Gastroesophageal sphincter (tissue), 4 donors: ENCODE results near the gene BDNF. TPM values are rescaled to one million over a fixed set of nuclear protein-coding genes. Genes with fewer than 3 reads are reported as not detected.

ENCODE experiments used
- ATAC-seq: fragments of 150-250 bp; one replicate; pipeline ENCODE4 v1.9.1; 2016; ENCODE audit warnings: mild to moderate bottlenecking, moderate library complexity
- H3K27ac ChIP-seq, 4 donors: fragments of 200-600 bp; sonication (generic) in 3 of 4; 1 replicate in 3 of 4; 2 replicates in 1 of 4; pipeline ENCODE4 v1.5.1; 2016 to 2019
- H3K27me3 ChIP-seq: fragments of 200-600 bp; sonication (generic); one replicate; pipeline ENCODE4 v1.5.1; 2019
- H3K36me3 ChIP-seq, 2 donors: fragments of 200-600 bp; sonication (generic); one replicate each; pipeline ENCODE4 v1.5.1; 2019; ENCODE audit warnings: control low read depth in 1 of 2
- H3K4me1 ChIP-seq, 3 donors: fragments of 200-600 bp; sonication (generic); 1 replicate in 2 of 3; 2 replicates in 1 of 3; pipeline ENCODE4 v1.5.1; 2016 to 2019; ENCODE audit warnings: control low read depth in 2 of 3
- H3K4me3 ChIP-seq, 2 donors: fragments of 200-600 bp; sonication (generic); one replicate each; pipeline ENCODE4 v1.5.1; 2019; ENCODE audit warnings: mild to moderate bottlenecking in 1 of 2, moderate library complexity in 1 of 2
- H3K9me3 ChIP-seq, 3 donors: fragments of 200-600 bp; sonication (generic); one replicate each; pipeline ENCODE4 v1.5.1; 2017 to 2019; ENCODE audit warnings: control low read depth in 2 of 3
- CTCF ChIP-seq, 4 experiments: fragments of 200-600 bp in 2 of 4; fragments of 450-650 bp in 2 of 4; sonication (generic) in 1 of 4; IDR thresholded peaks; one replicate each; pipeline ENCODE4 v1.5.1; 2017 to 2019; ENCODE audit warnings: antibody characterized with exemption in 4 of 4, mild to moderate bottlenecking in 2 of 4, moderate library complexity in 2 of 4
- EP300 ChIP-seq: sonication (generic); formaldehyde crosslinking; IDR thresholded peaks from one replicate; pipeline ENCODE4 v1.6.1; 2017; ENCODE audit warnings: antibody characterized with exemption, mild to moderate bottlenecking
- POLR2A ChIP-seq, 2 donors: fragments of 450-650 bp; IDR thresholded peaks; one replicate each; pipeline ENCODE4 v1.6.1; 2017; ENCODE audit warnings: antibody characterized with exemption in 2 of 2, mild to moderate bottlenecking in 2 of 2, moderate library complexity in 1 of 2
- POLR2AphosphoS5 ChIP-seq: sonication (generic); formaldehyde crosslinking; IDR thresholded peaks from one replicate; pipeline ENCODE4 v1.6.1; 2017; ENCODE audit warnings: antibody characterized with exemption
- WGBS, 2 donors: methylation state at CpG; one replicate each; pipeline ENCODE4 v1.1.5; 2018; ENCODE audit warnings: low coverage in 1 of 2; 5-methylcytosine and 5-hydroxymethylcytosine counted together
- total RNA-seq, 4 donors: library from RNA; depleted of rRNA; stranded (reverse); fragments of >200 nt; gene quantifications; one replicate each; pipeline ENCODE4 v1.1.0, GENCODE V29; 2016

BDNF gene
- total RNA-seq, 4 donors from 2014 or later, result 0.31 to 0.62 (median 0.37) TPM; not detected in 1

GRCh38 chr11:27699926-27700350 is 317 bp downstream of the BDNF start:
- H3K9me3 ChIP-seq, result no peaks in the 10 kb centered on the region
- H3K27ac ChIP-seq, result no peak overlapping the region
- H3K36me3 ChIP-seq, result no peaks in the 10 kb centered on the region
- peaks cover 0 to 38% (median 16%) of the 10 kb centered on the region in 3 donors for H3K4me1 ChIP-seq
- 20% methylated on average over 1 of the region's 28 CpGs; no CpG with 5 or more reads in 1 of the 2 donors for WGBS, 2 donors
- H3K4me3 ChIP-seq, result peak overlapping the region; percentile 4 to 57
- TF ChIP-seq POLR2A (IDR thresholded peaks at IDR 0.05) (no peak), CTCF (IDR thresholded peaks at IDR 0.05) (no peak), EP300 (no peak), POLR2AphosphoS5 (no peak)
- ATAC-seq, result no peak
- H3K27me3 ChIP-seq, result peaks cover 79% of the 10 kb centered on the region

GRCh38 chr11:27699242-27699925 is 871 bp downstream of the BDNF start:
- H3K27me3 ChIP-seq, result peaks cover 79% of the 10 kb centered on the region
- 0 to 3% methylated on average over 3 to 4 of the region's 30 CpGs for WGBS, 2 donors
- no peaks in the 10 kb centered on the region for H3K36me3 ChIP-seq
- ATAC-seq, result peak; percentile 2
- no peak overlapping the region for H3K27ac ChIP-seq
- no peaks in the 10 kb centered on the region for H3K9me3 ChIP-seq
- H3K4me3 ChIP-seq, result peak overlapping the region in 1 of 2 donors; percentile 57
- peaks cover 0 to 38% (median 16%) of the 10 kb centered on the region in 3 donors for H3K4me1 ChIP-seq
- TF ChIP-seq POLR2A (IDR thresholded peaks at IDR 0.05) (no peak), CTCF (IDR thresholded peaks at IDR 0.05) (no peak), POLR2AphosphoS5 (no peak), EP300 (no peak)

GRCh38 chr11:27698872-27699241 is 1.4 kb downstream of the BDNF start:
- Histone ChIP-seq H3K27me3 (peaks cover 79% of the 10 kb centered on the region), H3K36me3 (no peaks in the 10 kb centered on the region), H3K9me3 (no peaks in the 10 kb centered on the region), H3K4me1 (peaks cover 0 to 38% (median 16%) of the 10 kb centered on the region in 3 donors), H3K4me3 (peak overlapping the region in 1 of 2 donors; percentile 57), H3K27ac (no peak overlapping the region)
- no peak for TF ChIP-seq EP300
- peak; percentile 27 to 91 (median 32) for TF ChIP-seq CTCF (IDR thresholded peaks at IDR 0.05)
- peak; percentile 66 for ATAC-seq
- WGBS, 2 donors, result 1 to 2% methylated on average over 13 to 15 of the region's 18 CpGs

DNA sequence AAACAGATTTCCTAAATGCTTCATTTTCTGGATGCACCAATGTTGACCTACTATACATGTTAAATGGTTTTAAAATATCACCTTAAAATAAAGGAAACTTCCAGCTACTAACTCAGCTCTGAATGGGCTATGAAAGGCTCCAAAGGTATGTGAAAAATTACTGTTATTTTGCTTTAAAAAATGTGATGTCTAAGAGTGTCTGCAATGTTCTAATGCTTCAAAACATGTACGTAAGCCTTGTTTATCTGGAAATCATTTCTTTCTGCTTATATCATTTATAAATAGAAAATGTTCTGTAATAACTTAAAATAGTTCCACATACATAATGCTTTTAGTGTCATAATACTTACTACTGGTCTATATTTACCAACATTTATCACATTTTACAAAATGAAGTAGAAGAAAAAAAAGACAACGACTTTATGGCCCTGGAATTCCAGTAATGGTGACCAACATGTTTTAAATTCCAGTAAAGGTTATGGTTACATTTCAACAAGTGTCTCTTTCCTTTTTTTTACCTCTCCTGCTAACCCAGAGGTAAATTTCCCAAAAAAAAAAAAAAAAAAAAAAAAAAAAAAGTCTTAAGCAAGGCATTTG is 2.5 kb downstream of the BDNF start:
- no peak overlapping the region for H3K4me3 ChIP-seq
- TF ChIP-seq CTCF (IDR thresholded peaks at IDR 0.05) (no peak), EP300 (no peak), POLR2A (IDR thresholded peaks at IDR 0.05) (no peak), POLR2AphosphoS5 (no peak)
- 60 to 61% methylated on average over 2 of the region's 2 CpGs for WGBS, 2 donors
- peaks cover 0 to 38% (median 16%) of the 10 kb centered on the region in 3 donors for H3K4me1 ChIP-seq
- H3K27ac ChIP-seq, result no peak overlapping the region
- H3K27me3 ChIP-seq, result peaks cover 74% of the 10 kb centered on the region
- H3K9me3 ChIP-seq, result no peaks in the 10 kb centered on the region
- no peaks in the 10 kb centered on the region for H3K36me3 ChIP-seq
- ATAC-seq, result no peak

DNA sequence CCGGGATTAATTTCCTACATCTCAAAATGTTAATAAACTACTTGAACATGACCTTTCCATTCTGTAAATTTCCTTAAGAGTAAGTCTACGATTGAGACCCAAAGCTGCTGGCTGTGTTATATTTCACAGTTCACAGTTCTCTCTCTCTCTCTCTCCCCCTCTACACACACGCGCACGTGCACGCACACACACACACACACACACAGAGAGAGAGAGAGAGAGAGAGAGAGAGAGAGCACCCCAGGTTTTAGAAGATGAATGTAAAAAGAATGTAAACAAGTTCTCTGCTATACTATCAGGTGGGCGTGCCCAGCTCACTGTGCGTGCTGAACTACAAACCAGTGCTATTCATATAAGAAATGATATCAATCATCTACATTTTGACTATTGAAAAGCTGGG is 3.3 kb downstream of the BDNF start:
- Histone ChIP-seq H3K9me3 (no peaks in the 10 kb centered on the region), H3K27me3 (peaks cover 66% of the 10 kb centered on the region), H3K27ac (no peak overlapping the region), H3K36me3 (no peaks in the 10 kb centered on the region), H3K4me1 (peaks cover 0 to 37% (median 16%) of the 10 kb centered on the region in 3 donors), H3K4me3 (no peak overlapping the region)
- 30 to 62% methylated on average over 4 to 7 of the region's 8 CpGs for WGBS, 2 donors
- no peak for TF ChIP-seq CTCF (IDR thresholded peaks at IDR 0.05)
- no peak for TF ChIP-seq POLR2AphosphoS5
- no peak for TF ChIP-seq EP300
- no peak for TF ChIP-seq POLR2A (IDR thresholded peaks at IDR 0.05)
- ATAC-seq, result no peak
